ENCODE data around the gene ACTN4.
"Not testable (repeated sequence)": the region's sequence is repeated elsewhere in the genome, so short reads cannot be mapped to it uniquely, and the experiment has no call there.

The ACTN4 gene

DNA sequence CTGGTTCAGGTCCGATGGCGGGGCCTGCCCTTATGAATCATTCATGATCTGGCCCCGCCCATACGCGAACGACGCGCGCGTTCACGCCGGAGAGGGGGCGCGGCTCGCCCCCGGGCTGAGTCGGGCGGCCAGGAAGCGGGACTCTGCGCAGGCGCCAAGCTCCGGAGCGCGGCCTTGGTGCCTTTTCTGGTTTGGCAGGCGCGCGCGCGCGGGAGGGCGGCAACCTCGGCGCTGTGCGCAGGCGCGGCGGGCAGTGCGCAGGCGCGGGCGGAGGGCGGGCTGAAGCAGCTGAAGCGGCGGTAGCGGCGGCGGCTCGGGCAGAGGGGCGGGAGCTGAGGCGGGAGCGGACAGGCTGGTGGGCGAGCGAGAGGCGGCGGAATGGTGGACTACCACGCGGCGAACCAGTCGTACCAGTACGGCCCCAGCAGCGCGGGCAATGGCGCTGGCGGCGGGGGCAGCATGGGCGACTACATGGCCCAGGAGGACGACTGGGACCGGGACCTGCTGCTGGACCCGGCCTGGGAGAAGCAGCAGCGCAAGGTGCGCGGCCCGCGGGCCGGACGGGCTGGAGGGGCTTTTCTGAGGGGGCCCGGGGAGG is at the start of gene ACTN4:
ACTN4 (plus strand) TSS at position 282 of the 598 bp plus-strand sequence; CDS start at position 379, 97 bp downstream.
- peak; percentile 100 for DNase-seq (ENCODE audit: low read depth)

DNA sequence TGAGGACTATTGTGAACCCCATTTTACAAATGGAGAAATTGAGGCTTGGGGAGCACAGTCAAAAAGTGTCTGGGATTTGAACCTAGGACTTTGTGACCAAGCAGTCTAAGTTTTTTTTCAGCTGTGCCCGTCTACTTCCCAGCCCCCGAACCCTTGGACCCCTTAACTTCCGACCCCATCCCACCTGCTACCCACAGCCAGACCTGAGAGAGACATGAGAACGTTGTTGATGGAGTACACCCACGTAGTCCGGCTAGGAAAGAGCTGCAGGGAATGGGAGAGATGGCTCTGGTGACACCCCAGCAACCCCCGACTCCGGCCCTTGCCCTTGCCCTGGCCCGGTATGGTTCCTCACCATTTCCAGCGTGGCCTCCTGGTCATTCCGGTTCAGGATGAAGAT is 47.7 kb upstream of the ACTN4 start:
- DNase-seq (ENCODE audit: low read depth) = no peak

DNA sequence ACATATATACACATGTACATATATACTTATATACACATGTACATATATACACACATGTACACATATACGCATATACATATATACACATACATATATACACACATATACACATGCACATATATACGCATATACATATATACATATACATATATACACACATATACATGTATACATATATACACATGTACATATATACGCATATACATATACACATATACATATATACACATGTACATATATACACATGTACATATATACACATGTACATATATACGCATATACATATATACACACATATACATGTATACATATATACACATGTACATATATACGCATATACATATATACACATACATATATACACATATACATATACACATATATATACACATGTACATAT is 44.6 kb upstream of the ACTN4 start:
- DNase-seq (ENCODE audit: low read depth) = not testable (repeated sequence)

DNA sequence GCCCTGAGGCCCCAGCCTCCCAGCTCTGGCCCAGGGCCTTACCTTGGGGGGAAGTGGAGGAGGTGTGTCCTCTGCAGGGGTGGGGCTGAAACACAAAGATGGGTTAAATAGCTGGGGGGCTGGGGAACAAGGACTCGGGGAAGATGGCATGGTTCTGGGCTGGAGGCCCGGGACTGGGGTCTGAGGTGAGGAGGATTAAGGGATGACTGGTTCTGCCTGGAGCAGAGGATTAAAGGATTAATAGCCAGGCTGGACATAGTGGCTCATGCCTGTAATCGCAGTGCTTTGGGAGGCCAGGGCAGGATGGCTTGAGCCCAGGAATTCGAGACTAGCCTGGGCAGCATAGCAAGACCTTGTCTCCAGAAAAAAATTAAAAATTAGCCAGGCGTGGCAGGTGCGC is 41.3 kb upstream of the ACTN4 start:
- no peak for DNase-seq (ENCODE audit: low read depth)

DNA sequence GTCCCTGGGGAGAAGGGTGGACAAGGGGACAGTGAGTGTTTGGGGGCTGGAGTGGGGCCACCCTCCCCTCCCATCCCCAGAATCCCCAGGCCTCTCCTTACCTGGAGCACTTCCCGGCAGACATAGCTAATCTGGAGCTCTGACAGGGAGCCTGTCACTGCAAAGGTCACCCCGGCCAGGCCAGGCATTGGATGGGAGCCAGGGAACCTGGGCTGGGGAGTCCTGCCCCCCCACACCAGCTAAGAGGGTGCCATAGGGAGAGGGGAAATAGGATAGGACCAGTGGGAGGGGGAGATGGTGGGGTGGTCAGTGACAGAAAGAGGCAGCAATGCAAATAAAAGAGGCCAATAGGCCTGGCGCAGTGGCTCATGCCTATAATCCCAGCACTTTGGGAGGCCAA is 33.2 kb upstream of the ACTN4 start:
- no peak for DNase-seq (ENCODE audit: low read depth)

DNA sequence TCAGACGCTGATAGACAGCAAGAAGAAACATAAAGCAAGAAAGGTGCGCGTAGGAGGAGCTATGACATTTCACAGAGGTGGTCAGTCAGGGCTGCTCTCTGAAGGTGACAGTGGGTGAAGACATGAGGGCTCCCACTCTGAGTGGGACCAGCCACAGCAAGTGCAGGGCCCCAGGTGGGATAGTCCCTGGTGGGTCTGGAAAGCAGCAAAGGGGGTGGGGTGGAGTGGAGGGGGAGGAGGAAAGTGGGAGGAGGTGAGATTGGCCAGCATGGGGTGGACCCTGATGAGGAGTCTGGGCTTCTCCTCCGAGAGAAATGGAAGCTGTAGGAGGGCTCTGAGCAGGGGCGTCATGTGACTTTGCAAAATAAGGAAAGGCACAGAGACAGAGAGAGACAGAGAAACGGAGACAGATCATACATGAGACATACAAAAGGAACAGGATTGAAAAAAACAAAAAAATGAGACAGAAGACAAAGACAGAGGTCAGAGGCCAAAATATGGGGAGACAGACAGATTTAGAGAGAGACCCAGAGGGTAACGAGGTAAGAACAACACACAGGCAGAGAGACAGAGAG is 32.4 kb upstream of the ACTN4 start:
- no peak for DNase-seq (ENCODE audit: low read depth)

DNA sequence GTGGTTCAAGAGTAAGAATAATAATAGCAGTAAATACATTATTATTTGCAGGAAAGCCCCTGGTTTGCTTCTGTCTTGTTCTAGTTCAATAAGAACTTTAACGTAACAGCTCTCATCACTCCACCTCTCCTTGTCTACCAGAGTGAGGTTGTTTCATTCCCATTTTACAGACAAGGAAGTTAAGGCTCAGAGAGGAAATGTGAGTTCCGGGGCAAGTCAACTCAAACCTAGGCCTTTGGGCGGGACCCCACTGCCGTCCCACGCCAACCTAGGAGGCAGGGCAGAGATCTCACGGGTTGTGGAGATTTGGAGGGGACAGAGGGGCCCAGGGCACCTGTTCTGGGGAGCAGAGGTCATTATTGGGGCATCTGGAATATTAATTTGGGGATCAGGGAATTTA is 31.2 kb upstream of the ACTN4 start:
- no peak for DNase-seq (ENCODE audit: low read depth)

DNA sequence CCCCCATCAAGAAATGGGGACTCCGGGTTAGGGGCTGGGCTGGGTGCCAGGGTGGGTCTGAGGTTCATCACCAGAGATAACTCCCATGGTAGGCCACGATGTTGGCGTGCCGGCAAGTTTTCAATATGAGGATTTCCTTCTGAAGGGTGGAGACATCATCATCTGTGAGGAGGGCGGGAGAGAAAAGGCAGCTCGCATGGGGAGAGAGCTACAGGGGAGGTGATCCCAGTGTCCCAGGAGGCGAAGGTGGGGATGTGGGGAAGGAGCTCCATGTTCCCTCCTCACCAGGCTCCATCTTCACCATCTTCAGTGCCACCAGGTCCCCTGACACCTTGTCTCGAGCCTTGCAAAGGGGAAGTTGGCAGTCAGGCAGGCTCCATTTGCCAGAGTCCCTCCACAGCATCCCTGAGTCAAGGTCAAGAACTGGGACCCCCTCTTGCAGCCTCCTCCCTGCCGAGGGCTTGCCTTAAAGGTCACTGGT is 30.1 kb upstream of the ACTN4 start:
- no peak for DNase-seq (ENCODE audit: low read depth)

DNA sequence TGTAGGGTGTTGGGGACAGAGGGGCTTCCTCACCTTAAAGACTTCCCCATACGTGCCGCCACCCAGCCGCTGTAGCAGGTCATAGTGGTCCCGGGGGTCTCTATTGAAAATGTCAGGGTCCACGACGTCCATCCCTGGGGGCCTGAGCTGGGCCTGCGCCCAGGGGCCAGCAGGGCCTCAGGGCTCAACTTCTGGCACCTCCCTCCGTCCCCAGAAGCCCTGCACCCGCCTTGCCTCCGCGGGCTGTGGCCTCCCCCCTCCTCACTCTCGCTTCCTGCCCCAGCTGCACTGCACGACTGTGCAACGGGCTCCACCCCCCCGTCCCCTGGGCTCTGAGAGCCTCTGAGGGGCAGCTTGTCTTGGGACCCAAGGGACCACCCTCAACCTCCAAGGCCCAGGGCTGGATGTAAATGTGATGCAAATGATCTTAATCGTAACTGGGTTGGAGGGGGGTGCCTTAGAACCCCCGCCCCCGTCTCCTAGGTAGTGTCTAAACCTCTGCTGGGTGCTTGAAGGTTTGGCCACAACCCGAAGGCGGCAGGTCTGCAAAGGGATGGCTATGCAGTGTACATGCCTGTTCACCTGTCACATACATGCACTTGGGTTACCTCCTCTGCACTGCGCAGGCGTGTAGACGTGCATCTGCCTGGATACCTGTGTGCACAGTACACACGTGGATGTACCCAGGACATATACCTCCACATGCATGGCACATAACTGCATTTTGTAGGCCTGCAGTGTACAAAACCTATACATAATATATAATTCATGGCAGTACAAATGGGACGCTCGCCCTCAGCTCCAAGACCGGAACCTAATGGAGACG is 29.5 kb upstream of the ACTN4 start, which contains the start of gene MAP4K1:
MAP4K1 (minus strand) TSS at position 190 of the 826 bp plus-strand sequence; CDS start at position 132, 58 bp downstream.
- peak; percentile 45 for DNase-seq (ENCODE audit: low read depth)

DNA sequence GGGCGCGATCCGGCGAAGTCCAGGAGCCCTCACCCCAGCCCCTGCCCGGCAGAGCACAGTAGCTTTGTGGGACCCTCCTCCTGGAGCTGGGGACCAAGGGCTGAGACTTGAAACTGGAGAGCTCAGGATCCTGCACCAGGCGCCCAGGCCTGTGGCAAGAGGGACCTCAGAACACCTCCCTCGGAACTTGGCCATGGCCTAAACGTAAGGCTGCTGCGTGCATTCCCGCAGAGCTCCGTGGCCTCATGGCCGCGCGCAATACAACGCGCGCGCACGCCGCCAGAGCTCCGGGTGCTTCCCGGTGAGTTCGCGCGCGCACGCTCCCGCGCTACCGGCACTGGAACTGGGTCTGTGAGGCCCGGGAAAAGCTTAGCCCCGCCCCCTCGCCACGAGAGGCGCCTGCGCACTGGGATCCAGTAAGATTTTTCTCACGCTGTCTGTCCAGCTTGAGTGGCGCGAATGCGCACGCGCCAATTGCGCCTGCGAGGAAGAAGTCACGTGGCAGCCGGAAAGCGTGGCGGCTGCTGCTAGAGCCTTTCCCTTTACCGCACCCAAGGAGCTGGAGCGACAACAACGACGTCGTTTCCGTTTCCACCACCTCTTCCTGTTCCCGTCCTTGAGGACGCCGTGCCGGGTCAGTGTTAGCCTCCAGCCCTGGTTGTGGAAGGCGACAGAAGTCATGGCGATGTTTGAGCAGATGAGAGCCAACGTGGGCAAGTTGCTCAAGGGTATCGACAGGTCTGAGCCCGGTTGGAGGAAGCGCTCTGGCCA is 28.7 kb upstream of the ACTN4 start, which contains the start of gene EIF3K:
EIF3K (plus strand) TSS at position 599 of the 771 bp plus-strand sequence; CDS start at position 680, 81 bp downstream.
- DNase-seq (ENCODE audit: low read depth) = peak; percentile 96

DNA sequence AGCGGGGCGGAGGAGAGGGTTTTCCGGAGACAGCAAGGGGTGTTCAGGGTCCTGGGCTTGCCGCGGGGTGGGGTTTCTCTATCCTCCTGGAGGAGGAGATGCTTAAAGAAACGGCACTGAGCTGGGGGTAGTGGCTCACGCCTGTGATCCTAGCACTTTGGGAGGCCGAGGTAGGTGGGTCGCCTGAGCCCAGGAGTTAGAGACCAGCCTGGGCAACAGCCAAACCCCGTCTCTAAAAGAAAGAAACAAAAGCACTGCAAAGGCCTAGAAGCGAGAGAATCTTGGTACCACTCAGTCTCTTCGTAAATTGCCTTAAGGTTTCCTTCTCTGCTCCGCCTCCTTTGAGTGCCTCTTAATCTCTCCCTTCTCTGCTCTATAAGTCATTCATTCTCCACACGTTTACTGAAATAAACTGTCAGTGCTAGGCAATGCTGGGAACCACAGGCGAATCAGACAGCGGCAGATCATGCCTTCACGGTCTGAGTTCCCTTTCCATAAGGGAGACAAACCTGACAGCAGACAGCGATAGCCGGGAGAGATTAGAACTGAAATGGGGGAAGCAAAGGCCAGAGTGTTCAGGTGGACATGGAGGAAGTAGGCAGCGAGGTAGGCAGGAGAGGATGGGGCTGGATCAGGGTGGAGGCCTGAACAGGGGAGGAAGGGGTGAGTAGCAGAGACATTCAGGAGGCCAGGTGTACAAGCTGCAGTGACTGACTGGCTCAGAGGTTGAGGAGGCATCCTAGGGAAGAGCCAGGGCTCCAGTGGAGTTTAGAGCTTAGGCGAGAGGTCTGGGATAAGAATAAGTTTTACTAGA is 27.9 kb upstream of the ACTN4 start:
- no peak for DNase-seq (ENCODE audit: low read depth)

DNA sequence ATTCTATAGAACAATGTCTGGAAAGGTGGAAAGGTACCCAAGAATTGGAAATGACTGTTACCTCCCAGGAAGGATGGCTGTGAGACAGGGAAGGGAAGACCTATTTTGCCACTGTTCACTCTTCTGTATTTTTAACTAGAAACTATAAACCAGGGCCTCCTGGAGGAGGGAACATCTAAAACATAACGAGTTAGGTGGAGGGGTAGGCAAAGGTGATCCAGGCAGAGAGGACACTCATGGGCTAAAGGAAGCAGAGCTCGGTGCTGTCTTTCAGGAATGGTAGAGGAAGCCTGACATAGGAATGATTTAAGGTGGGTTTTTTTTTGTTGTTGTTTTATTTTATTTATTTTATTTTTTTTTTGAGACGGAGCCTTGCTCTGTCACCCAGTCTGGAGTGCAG is 22.6 kb upstream of the ACTN4 start:
- no peak for DNase-seq (ENCODE audit: low read depth)

DNA sequence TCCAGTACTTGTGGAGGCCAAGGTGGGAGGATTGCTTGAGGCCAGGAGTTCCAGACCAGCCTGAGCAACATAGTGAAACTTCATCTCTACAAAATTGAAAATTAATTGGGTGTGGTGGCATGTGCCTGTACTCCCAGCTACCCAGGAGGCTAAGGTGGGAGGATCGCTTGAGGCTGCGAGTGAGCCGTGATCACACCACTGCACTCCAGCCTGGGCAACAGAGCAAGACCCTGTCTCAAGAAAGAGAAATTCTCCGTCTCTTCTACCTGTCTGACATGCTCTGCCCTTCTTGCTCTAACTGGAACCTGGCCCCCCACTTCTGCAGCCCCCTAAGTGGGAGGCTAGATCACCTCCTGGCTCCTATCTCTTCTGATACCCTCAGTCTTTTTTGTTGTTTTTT is 21.0 kb upstream of the ACTN4 start:
- DNase-seq (ENCODE audit: low read depth) = no peak

DNA sequence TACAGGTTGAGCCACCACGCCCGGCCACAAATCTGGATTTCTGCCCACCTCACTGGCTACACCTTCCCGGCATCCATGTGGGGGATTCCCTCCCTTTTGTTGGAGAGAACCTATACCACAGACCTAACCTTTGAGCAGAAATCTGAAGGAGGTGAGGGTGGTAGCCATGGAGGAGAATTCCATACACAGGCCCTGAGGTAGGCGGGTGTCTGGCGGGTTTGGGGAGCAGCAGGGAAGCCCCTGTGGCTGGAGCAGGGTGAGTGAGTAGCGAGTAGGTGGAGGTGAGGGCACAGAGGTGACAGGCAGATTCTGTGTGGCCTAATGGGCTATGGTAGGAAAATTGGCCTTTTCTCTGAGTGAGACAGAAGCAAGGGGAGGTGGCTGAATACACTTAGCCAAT is 17.9 kb upstream of the ACTN4 start:
- DNase-seq (ENCODE audit: low read depth) = no peak

DNA sequence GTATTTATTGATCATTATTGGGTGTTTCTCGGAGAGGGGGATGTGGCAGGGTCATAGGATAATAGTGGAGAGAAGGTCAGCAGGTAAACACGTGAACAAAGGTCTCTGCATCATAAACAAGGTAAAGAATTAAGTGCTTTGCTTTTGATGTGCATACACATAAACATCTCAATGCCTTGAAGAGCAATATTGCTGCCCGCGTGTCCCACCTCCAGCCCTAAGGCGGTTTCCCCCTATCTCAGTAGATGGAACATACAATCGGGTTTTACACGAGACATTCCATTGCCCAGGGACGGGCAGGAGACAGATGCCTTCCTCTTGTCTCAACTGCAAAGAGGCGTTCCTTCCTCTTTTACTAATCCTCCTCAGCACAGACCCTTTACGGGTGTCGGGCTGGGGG is 16.1 kb upstream of the ACTN4 start:
- DNase-seq (ENCODE audit: low read depth) = not testable (repeated sequence)

DNA sequence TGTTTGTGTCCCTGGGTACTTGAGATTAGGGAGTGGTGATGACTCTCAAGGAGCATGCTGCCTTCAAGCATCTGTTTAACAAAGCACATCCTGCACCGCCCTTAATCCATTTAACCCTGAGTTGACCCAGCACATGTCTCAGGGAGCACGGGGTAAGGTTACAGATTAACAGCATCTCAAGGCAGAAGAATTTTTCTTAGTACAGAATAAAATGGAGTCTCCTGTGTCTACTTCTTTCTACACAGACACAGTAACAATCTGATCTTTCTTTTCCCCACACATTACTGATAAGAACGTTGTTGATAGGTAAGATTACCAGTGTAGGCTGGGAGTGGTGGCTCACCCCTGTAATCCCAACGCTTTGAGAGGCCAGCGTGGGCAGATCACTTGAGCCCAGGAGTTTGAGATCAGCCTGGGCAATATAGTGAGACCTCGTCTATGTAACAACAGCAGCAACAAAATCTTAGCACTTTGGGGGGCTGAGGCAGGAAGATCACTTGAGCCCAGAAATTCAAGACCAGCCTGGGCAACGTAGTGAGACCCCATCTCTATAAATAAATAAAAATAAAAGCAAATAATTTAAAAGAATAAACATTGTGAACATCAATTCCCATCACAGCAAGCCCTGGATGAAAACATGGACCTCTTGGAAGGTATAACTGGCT is 15.5 kb upstream of the ACTN4 start:
- DNase-seq (ENCODE audit: low read depth) = not testable (repeated sequence)

DNA sequence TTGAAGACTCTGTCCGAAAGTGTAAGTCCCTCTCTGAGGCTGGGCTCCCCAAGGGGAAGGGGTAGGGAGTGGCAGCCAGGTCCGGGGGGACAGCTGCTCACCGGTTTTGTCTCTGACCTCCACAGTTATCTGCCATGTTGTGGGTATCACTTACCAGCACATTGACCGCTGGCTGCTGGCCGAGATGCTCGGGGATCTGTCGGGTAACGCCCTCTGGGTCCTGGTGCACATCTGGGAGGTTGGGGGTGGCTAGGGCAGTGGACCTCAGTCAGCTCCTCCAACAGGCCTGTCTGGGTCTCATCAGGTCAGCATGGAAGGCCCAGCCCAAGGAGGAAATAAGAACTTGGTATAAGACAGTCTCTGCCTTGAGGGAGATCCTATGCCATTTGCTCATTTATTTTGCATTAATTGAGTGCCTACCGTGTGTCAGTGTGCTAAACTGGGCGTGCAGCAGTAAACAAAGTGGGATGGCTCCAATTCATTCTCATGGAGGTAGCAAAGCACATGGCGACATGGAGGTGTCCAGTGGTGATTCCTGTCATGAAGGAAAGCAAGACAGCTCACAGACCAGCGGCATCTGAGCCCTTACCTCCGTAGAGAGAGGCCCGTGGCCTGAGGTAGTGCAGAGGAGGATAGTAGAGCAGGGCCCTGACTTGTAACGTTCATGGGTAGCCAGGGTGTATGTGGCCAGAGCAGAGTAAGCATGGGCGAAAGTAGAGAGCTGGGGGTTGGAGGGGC is 14.8 kb upstream of the ACTN4 start:
- DNase-seq (ENCODE audit: low read depth) = no peak

DNA sequence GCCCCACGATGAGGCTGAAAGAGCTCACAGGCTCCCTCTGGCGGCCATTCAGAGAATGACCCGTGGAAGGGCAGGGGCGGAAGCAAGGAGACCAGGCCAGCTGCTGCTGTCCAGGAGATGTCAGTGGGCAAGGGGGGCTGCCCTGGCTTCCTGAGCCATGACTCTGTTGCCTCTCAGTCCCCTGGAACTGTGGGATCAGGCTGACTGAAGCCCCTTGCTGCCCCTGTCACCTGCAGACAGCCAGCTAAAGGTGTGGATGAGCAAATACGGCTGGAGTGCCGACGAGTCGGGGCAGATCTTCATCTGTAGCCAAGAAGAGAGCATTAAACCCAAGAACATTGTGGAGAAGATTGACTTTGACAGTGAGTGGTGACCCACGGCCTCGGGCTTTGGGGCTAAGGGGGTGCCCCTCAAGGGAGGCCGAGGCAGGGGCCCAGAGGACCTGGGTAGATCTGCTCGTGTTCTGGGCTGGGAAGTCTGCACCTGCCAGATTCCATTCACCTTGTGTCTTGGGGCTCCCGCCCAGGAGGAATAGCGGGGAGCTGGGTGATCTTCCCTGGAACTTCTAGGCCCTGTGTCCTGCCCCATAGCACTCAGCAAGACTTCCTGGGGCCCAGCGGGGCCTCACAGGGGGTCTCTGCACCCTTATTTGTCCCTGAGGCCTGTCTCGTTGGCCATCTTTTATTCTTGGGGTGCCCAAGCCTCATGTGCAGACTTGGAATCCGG is 12.5 kb upstream of the ACTN4 start:
- DNase-seq (ENCODE audit: low read depth) = peak; percentile 65

Data from activated T-helper 9 cell treated with anti-CD3 and anti-CD28 coated beads, Interleukin-2, amount 50 U/mL, for 16 hours (primary cell).